Right atrium auricular region (tissue), 2 donors: ENCODE measurements around the gene CLEC12A. TPM values are rescaled to one million over a fixed set of nuclear protein-coding genes. Genes with fewer than 3 reads are reported as not detected.
A peak's percentile ranks its signal among the peaks of the same experiment; 100 is the strongest.

Experiments
- DNase-seq: peaks from one replicate; pipeline ENCODE4 v3.0.0-alpha.2; 2019; ENCODE audit warnings: low spot score
- H3K27ac ChIP-seq, 2 donors: fragments of 200-600 bp; sonication (generic); 1 replicate in 1 of 2; 2 replicates in 1 of 2; pipeline ENCODE4 v1.5.1; 2016 to 2019
- H3K27me3 ChIP-seq, 2 donors: fragments of 200-600 bp; sonication (generic); one replicate each; pipeline versions ENCODE4 v1.5.1 to v1.6.0; 2017 to 2019
- H3K36me3 ChIP-seq: fragments of 200-600 bp; sonication (generic); one replicate; pipeline ENCODE4 v1.5.1; 2016
- H3K4me1 ChIP-seq, 2 donors: fragments of 200-600 bp; sonication (generic); one replicate each; pipeline versions ENCODE4 v1.5.1 to v1.6.0; 2017 to 2019
- H3K4me3 ChIP-seq, 2 donors: fragments of 200-600 bp; sonication (generic); 1 replicate in 1 of 2; 2 replicates in 1 of 2; pipeline ENCODE4 v1.5.1; 2017 to 2019; ENCODE audit warnings: mild to moderate bottlenecking in 1 of 2, moderate library complexity in 1 of 2
- H3K9me3 ChIP-seq, 2 donors: fragments of 200-600 bp; sonication (generic); one replicate each; pipeline ENCODE4 v1.5.1; 2019
- CTCF ChIP-seq, 2 donors: fragments of 200-600 bp; sonication (generic); IDR thresholded peaks; one replicate each; pipeline ENCODE4 v1.5.1; 2019; ENCODE audit warnings: antibody characterized with exemption in 2 of 2
- total RNA-seq, 2 donors: library from RNA; depleted of rRNA; stranded (reverse); fragments of >200 nt; gene quantifications; one replicate each; pipeline ENCODE4 v1.1.0, GENCODE V29; 2016

The CLEC12A gene
- total RNA-seq, 2 donors from 2014 or later, result 0.47 to 1.3 TPM

GRCh38 chr12:10030446-10030845 lies 59.2 kb downstream of the CLEC12A start, which contains the start of gene CLEC9A:
Gene CLEC9A, plus strand, starts transcription at chr12:10030682. Its CDS starts 22,006 bp downstream, at chr12:10052688.
- DNase-seq, result no peak
- H3K36me3 ChIP-seq, result no peaks in the 10 kb centered on the region
- H3K4me3 ChIP-seq, result no peak within 1 kb of the TSS
- TF ChIP-seq CTCF (IDR thresholded peaks at IDR 0.05), result no peak
- no peaks in the 10 kb centered on the region for H3K27me3 ChIP-seq
- H3K4me1 ChIP-seq, result no peaks in the 10 kb centered on the region
- H3K9me3 ChIP-seq, result no peaks in the 10 kb centered on the region
- H3K27ac ChIP-seq, result no peak within 1 kb of the TSS

GRCh38 chr12:10031321-10031720 lies 60.1 kb downstream of the CLEC12A start:
- Histone ChIP-seq H3K27me3 (no peaks in the 10 kb centered on the region), H3K4me1 (no peaks in the 10 kb centered on the region), H3K27ac (no peak overlapping the region), H3K4me3 (no peak overlapping the region), H3K36me3 (no peaks in the 10 kb centered on the region), H3K9me3 (no peaks in the 10 kb centered on the region)
- DNase-seq, result no peak
- TF ChIP-seq CTCF (IDR thresholded peaks at IDR 0.05), result no peak

GRCh38 chr12:10031771-10032175 lies 60.6 kb downstream of the CLEC12A start:
- no peaks in the 10 kb centered on the region for H3K36me3 ChIP-seq
- no peaks in the 10 kb centered on the region for H3K4me1 ChIP-seq
- no peak overlapping the region for H3K27ac ChIP-seq
- no peak overlapping the region for H3K4me3 ChIP-seq
- DNase-seq, result no peak
- no peaks in the 10 kb centered on the region for H3K27me3 ChIP-seq
- no peak for TF ChIP-seq CTCF (IDR thresholded peaks at IDR 0.05)
- no peaks in the 10 kb centered on the region for H3K9me3 ChIP-seq

- no peaks in the 10 kb centered on the region for H3K4me1 ChIP-seq
- no peak overlapping the region for H3K27ac ChIP-seq
- H3K27me3 ChIP-seq, result no peaks in the 10 kb centered on the region
- no peak for DNase-seq
- no peaks in the 10 kb centered on the region for H3K9me3 ChIP-seq
- TF ChIP-seq CTCF (IDR thresholded peaks at IDR 0.05), result peak; percentile 22 to 71
- no peak overlapping the region for H3K4me3 ChIP-seq
- no peaks in the 10 kb centered on the region for H3K36me3 ChIP-seq
These were observed 62.8 kb downstream of the CLEC12A start for GRCh38 chr12:10033783-10034545.

Other genes starting within 250 kb of the CLEC12A start
- gene CLECL1, start 238.3 kb upstream of the CLEC12A start, total RNA-seq, result not detected
- 1 to 10 TPM; 1.7 to 2.6 TPM for gene CD69, start 210.5 kb upstream of the CLEC12A start, total RNA-seq
- under 1 TPM in 1 of 2 donors, not detected in 1; 0.47 TPM for gene KLRF1, start 143.9 kb upstream of the CLEC12A start, total RNA-seq
- gene CLEC2B, start 102.1 kb upstream of the CLEC12A start, total RNA-seq, result 1 to 10 TPM; 3.9 to 4.9 TPM
- not detected for gene KLRF2, start 89.9 kb upstream of the CLEC12A start, total RNA-seq
- not detected for gene CLEC2A, start 39.0 kb upstream of the CLEC12A start, total RNA-seq
- not detected for gene CLEC1B, start 27.7 kb downstream of the CLEC12A start, total RNA-seq
- not detected for gene CLEC12B, start 39.2 kb downstream of the CLEC12A start, total RNA-seq
- gene CLEC9A, start 59.3 kb downstream of the CLEC12A start, total RNA-seq, result not detected
- 1 to 10 TPM in 1 of 2 donors, under 1 TPM in 1; 0.93 to 2.8 TPM for gene CLEC1A, start 127.6 kb downstream of the CLEC12A start, total RNA-seq
- gene CLEC7A, start 158.8 kb downstream of the CLEC12A start, total RNA-seq, result 1 to 10 TPM; 4.2 to 7.9 TPM
- gene OLR1, start 200.7 kb downstream of the CLEC12A start, total RNA-seq, result 1 to 10 TPM; 1.6 to 2.5 TPM
- gene TMEM52B, start 207.6 kb downstream of the CLEC12A start, total RNA-seq, result under 1 TPM in 1 of 2 donors, not detected in 1; 0.51 TPM
- 100 to 1,000 TPM; 180 to 335 TPM for gene GABARAPL1, start 241.5 kb downstream of the CLEC12A start, total RNA-seq